Measurements from ENCODE around the gene PLCB1.

DNA sequence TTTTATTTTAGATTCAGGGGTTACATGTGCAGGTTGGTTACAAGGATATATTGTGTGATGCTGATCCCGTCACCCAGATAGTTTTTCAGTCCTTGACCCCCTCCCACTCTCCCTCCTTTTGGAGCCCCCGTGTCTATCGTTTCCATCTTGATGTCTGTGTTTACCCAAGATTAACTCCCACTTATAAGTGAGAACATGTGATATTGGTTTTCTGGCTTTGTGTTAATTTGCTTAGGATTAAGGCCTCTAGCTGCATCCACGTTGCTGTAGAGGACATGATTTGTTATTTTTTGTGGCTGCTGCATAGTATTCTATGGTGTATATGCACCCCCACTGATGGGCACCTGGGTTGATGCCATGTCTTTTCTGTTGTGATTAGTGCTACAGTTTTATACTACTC is 178.6 kb downstream of the PLCB1 start:
- TF ChIP-seq, protein P1, sequence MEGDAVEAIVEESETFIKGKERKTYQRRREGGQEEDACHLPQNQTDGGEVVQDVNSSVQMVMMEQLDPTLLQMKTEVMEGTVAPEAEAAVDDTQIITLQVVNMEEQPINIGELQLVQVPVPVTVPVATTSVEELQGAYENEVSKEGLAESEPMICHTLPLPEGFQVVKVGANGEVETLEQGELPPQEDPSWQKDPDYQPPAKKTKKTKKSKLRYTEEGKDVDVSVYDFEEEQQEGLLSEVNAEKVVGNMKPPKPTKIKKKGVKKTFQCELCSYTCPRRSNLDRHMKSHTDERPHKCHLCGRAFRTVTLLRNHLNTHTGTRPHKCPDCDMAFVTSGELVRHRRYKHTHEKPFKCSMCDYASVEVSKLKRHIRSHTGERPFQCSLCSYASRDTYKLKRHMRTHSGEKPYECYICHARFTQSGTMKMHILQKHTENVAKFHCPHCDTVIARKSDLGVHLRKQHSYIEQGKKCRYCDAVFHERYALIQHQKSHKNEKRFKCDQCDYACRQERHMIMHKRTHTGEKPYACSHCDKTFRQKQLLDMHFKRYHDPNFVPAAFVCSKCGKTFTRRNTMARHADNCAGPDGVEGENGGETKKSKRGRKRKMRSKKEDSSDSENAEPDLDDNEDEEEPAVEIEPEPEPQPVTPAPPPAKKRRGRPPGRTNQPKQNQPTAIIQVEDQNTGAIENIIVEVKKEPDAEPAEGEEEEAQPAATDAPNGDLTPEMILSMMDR (conservative IDR thresholded peaks at IDR 0.05; ENCODE audit: low read depth, low read length) = no peak
- TF ChIP-seq EZH2 (IDR thresholded peaks at IDR 0.05; ENCODE audit: low read length, unreplicated experiment) = no peak

All from PC-3 (cell line).